Duodenal mucosa (tissue), 2 donors: ENCODE results near the gene LMTK2.

ENCODE experiments used
- H3K27ac ChIP-seq: one replicate; pipeline ENCODE4 v1.7.0; 2013; ENCODE audit warnings: low read depth, low read length
- H3K27me3 ChIP-seq, 2 donors: one replicate each; pipeline ENCODE4 v1.7.0; 2013; ENCODE audit warnings: low read length in 2 of 2, control low read depth in 1 of 2; ENCODE audit not compliant: insufficient read depth in 2 of 2, control insufficient read depth in 1 of 2
- H3K36me3 ChIP-seq, 2 donors: one replicate each; pipeline ENCODE4 v1.7.0; 2013; ENCODE audit warnings: low read length in 2 of 2, control low read depth in 1 of 2; ENCODE audit not compliant: insufficient read depth in 2 of 2, control insufficient read depth in 1 of 2
- H3K4me1 ChIP-seq, 2 donors: one replicate each; pipeline ENCODE4 v1.7.0; 2013; ENCODE audit warnings: low read length in 2 of 2, control low read depth in 1 of 2; ENCODE audit not compliant: insufficient read depth in 2 of 2, control insufficient read depth in 1 of 2
- H3K4me3 ChIP-seq, 2 donors: one replicate each; pipeline ENCODE4 v1.7.0; 2013; ENCODE audit warnings: low read length in 2 of 2, low read depth in 1 of 2
- H3K9ac ChIP-seq, 2 donors: one replicate each; pipeline ENCODE4 v1.7.0; 2013; ENCODE audit warnings: low read length in 2 of 2, low read depth in 1 of 2
- H3K9me3 ChIP-seq, 2 donors: one replicate each; pipeline ENCODE4 v1.7.0; 2013; ENCODE audit warnings: low read length in 2 of 2, control low read depth in 1 of 2; ENCODE audit not compliant: control insufficient read depth in 1 of 2

LMTK2 gene

DNA sequence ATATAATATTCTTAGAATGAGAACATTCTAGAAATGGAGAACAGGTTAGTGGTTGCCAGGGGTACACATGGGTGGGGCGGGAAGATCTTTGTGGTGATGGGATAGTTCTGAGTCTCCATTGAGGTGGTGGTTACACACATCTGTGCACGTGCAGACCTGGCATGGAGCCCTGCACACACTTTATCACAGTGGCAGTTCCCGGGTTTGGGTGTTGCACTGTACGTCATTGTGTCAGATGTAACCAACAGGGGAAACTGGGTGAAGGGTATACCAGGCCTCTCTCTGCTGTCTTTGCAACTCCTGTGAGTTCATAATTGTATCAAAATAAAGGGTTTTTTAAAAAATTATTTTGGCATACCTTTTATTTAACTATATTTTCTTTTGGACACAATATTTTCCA is 51.1 kb downstream of the LMTK2 start:
- Histone ChIP-seq H3K4me3 (no peak overlapping the region), H3K9ac (no peak overlapping the region)

DNA sequence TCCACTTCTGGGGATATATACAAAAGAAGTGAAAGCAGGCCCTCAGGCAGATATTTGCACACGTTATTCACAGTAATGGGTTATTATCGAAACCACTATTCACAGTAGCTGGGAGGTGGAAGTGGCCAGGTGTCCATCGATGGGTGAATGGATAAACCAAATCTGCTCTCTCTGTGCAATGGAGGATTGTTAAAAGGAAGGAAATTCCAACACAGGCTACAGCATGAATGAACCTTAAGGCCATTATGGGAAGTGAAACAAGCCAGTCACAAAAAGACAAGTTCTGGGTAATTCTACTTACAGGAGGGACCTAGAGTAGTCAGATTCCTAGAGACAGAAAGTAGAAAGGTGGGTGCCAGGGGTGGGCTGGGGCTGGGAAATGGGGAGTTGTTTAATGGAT is 56.1 kb downstream of the LMTK2 start:
- Histone ChIP-seq H3K9ac (no peak overlapping the region), H3K27ac (no peak overlapping the region), H3K9me3 (no peaks in the 10 kb centered on the region), H3K4me1 (peaks cover 0 to 15% of the 10 kb centered on the region in 2 donors), H3K36me3 (peaks cover 4 to 26% of the 10 kb centered on the region in 2 donors), H3K4me3 (no peak overlapping the region), H3K27me3 (no peaks in the 10 kb centered on the region)

More for the DNA sequence above, 51.1 kb downstream of the LMTK2 start:
- no peak overlapping the region for H3K27ac ChIP-seq
- peaks cover 5 to 48% of the 10 kb centered on the region in 2 donors for H3K36me3 ChIP-seq
- no peaks in the 10 kb centered on the region for H3K9me3 ChIP-seq
- H3K27me3 ChIP-seq, result no peaks in the 10 kb centered on the region
- H3K4me1 ChIP-seq, result no peaks in the 10 kb centered on the region

DNA sequence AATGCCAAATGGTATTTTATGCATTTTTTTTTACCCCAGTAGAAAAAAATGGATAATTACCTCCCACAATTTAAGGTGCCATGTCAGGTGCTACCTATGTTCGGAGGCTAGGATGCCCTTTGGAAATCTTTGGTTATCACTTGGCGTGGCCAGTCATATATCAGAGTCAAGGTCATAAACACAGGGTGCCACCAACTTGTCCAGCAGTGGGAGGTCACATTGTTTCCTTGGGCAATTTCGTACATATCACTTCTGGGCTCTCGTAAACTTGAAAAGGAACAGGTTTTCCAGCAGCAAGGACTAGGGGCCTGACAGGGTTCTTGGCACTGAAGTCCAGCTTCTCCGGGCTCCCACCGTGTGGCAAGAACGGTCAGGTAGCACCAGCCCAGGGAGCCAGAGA is 56.6 kb downstream of the LMTK2 start:
- H3K4me1 ChIP-seq, result peaks cover 0 to 15% of the 10 kb centered on the region in 2 donors
- no peak overlapping the region for H3K4me3 ChIP-seq
- no peaks in the 10 kb centered on the region for H3K27me3 ChIP-seq
- peaks cover 4 to 27% of the 10 kb centered on the region in 2 donors for H3K36me3 ChIP-seq
- no peak overlapping the region for H3K9ac ChIP-seq
- H3K9me3 ChIP-seq, result no peaks in the 10 kb centered on the region
- H3K27ac ChIP-seq, result no peak overlapping the region

DNA sequence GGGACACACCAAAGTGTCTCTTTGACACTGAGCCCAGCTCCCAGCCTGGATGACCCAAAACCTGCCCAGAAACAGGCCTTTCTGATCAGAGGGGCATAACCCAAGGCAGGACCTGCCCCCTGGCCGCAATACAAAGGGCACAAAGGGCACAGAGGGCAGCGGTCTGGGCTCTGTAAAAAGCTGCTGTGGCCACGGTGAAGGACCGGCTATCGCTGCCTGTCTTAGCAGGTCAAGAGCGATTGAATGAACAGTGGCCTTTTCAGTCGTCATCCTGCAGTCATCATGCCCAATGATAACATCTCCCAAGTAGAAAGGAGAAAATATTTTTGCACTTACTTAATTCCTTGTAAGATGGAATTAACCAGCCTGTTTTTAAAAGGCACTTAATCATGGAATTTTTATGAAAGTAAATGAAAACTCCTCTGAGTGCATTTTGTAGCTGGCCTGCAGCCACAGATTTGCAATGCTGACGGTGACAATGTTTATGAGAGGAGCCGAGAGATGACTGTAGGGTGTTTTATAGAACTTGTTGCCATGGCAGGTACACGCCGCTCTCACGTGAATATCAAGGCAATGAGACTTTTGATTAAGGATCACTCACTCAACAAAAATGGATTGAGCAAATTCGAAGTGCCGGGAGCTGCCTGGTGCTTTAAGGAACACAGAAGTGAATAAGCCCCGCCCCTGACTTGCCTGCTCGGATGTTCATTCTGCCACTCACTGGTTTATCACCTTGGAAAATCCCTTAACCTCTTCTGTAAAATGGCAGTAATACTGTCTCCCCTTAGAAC is 57.2 kb downstream of the LMTK2 start:
- peaks cover 4 to 27% of the 10 kb centered on the region in 2 donors for H3K36me3 ChIP-seq
- no peak overlapping the region for H3K9ac ChIP-seq
- H3K27ac ChIP-seq, result no peak overlapping the region
- H3K27me3 ChIP-seq, result no peaks in the 10 kb centered on the region
- peaks cover 0 to 15% of the 10 kb centered on the region in 2 donors for H3K4me1 ChIP-seq
- H3K4me3 ChIP-seq, result no peak overlapping the region
- H3K9me3 ChIP-seq, result no peaks in the 10 kb centered on the region

DNA sequence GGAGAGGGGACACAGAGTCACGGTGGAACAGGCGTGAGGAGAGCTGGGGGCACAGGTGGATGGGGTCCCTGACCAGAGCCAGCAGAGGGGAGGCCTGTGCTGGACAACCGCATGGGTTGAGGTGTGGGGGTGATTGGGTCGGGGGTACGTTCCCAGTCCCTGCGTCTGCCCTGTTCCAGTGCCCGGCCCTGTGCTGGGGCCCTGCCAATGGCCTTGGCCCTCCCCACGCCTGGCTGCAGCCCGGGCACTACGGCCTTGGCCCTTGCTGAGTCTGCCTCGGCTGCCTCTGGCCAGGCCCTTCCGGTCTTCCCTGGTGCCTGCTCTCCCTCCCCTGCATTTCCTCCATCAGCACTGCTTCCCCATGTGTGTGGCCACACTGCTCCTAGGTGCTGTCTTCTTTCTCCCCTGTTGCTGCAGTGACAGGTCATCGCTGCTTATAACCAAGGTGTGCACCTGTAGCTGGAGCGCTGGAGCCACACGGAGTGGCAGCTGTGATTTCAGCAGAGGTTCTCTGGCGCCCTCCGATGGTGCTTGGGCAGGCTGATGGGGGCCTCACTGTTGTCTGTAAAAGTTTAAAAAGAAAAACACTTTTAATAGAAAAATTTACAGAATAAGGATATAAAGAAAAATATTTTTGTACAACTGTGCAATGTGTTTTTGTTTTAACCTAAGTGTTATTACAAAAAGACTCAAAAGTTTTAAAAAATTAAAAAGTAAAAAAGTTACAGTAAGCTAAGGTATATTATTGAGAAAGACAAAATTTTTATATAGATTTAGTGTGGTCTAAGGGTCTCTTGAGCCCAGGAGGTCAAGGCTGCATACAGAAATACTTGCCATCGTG is 59.4 kb downstream of the LMTK2 start:
- Histone ChIP-seq H3K9me3 (no peaks in the 10 kb centered on the region), H3K4me3 (no peak overlapping the region), H3K27me3 (no peaks in the 10 kb centered on the region), H3K4me1 (peaks cover 0 to 15% of the 10 kb centered on the region in 2 donors), H3K9ac (no peak overlapping the region), H3K27ac (no peak overlapping the region), H3K36me3 (peaks cover 0 to 18% of the 10 kb centered on the region in 2 donors)

DNA sequence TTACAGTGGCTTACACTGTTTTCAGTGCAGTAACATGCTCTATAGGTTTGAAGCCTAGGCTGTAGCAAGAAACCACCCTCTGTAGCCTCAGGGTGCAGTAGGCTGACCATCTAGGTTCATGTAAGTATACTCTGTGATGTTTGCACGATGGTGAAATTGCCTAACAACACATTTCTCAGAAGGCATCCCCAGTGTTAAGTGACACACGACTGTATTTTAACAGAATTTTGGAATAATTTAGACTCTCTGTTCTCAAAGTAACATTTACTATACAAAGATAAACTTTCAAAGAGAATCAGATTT is 60.0 kb downstream of the LMTK2 start:
- no peaks in the 10 kb centered on the region for H3K27me3 ChIP-seq
- H3K4me3 ChIP-seq, result no peak overlapping the region
- no peak overlapping the region for H3K27ac ChIP-seq
- no peaks in the 10 kb centered on the region for H3K9me3 ChIP-seq
- peaks cover 0 to 15% of the 10 kb centered on the region in 2 donors for H3K4me1 ChIP-seq
- H3K9ac ChIP-seq, result no peak overlapping the region
- peaks cover 0 to 24% of the 10 kb centered on the region in 2 donors for H3K36me3 ChIP-seq

GRCh38 chr7:98167653-98168052 is 61.0 kb downstream of the LMTK2 start:
- Histone ChIP-seq H3K4me1 (peaks cover 0 to 15% of the 10 kb centered on the region in 2 donors), H3K36me3 (peaks cover 6 to 33% of the 10 kb centered on the region in 2 donors), H3K9ac (no peak overlapping the region), H3K27ac (no peak overlapping the region), H3K9me3 (no peaks in the 10 kb centered on the region), H3K4me3 (no peak overlapping the region), H3K27me3 (no peaks in the 10 kb centered on the region)

DNA sequence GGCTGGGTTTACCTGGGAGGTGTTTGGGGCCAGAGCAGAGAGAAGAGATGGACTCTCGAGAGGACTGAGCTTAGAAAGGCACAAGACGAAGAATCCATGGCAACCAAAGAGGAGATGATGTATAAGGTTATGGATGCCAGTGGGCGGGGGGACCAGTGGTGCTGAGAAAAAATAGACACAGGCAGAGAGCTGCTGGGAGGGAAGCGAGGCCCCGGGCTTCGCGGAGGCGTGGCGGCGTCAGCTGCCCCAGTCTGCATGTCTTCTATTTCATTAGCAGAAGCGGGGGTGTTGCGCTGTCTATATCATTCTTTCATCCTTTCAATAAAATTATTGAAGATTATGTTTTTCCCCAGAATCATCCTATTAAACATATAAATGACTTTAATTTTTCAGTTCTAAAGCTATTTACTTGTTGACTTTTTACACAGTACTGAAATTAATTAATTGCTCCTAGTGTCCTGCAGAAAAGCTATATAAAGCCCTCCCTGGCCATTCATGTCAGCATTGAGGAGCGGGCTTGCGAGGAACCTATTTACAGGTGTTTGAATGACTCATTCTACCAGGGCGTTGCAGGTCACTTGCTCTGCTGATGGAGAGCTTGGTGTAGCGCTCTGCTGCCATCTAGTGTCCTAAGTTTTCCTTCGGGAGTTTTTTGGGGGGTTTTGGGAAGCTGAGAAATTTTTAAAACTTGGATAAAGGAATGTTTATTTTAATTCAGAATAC is 61.7 kb downstream of the LMTK2 start:
- Histone ChIP-seq H3K9me3 (no peaks in the 10 kb centered on the region), H3K27me3 (no peaks in the 10 kb centered on the region), H3K27ac (no peak overlapping the region), H3K4me1 (peaks cover 0 to 13% of the 10 kb centered on the region in 2 donors), H3K9ac (no peak overlapping the region), H3K4me3 (no peak overlapping the region), H3K36me3 (peaks cover 6 to 37% of the 10 kb centered on the region in 2 donors)

DNA sequence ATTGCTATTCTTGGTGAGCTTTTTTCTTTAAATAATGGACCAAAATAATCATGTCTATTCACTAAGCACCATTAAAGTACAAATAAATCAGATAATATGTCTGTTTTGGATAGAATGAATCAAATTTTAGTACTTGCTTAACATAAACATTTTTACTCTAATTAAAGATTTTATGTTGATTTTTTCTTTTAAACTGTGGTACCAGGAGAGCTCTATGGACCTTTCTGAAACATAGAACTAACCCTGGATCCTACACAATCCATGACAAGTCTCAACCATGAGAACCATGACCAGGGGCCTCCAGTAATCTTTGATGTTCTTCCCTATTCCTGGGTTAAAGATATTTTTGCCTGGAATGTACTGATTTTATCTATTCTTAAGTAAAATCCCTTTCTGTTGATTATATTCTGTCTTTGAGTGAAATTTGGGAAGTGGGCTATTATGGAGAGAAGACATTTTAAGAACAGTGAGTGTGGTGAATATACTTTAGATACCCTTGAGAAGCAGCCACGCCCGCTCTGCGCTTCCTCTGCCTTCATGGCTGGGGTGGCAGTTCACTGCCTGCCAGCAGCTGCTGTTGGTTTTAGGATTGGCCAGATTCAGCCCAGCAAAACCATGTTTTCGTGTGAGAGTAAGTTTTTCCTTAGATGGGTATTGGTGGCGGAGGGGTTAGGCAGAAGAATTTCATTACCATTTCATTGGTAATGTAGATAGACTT is 62.4 kb downstream of the LMTK2 start:
- Histone ChIP-seq H3K36me3 (peaks cover 6 to 37% of the 10 kb centered on the region in 2 donors), H3K27me3 (no peaks in the 10 kb centered on the region), H3K9ac (no peak overlapping the region), H3K4me3 (no peak overlapping the region), H3K27ac (no peak overlapping the region), H3K9me3 (no peaks in the 10 kb centered on the region), H3K4me1 (peaks cover 0 to 6% of the 10 kb centered on the region in 2 donors)
